Fibroblast of pulmonary artery (primary cell): Measurements from ENCODE around the gene ABHD14A.

Experiments used
- DNase-seq: peaks from one replicate; pipeline ENCODE4 v3.0.0-alpha.2; 2010; ENCODE audit warnings: low read depth
- H3K4me3 ChIP-seq: replicated peaks from 2 replicates; pipeline ENCODE4 v1.5.1; 2011; ENCODE audit warnings: low read depth, mild to moderate bottlenecking, control low read depth, low read length, moderate library complexity
- TF ChIP-seq, protein P1 (sequence below): IDR thresholded peaks from 2 replicates; pipeline ENCODE4 v1.5.1; 2011; ENCODE audit warnings: mild to moderate bottlenecking, control low read depth, low read length, inconsistent platforms; ENCODE audit errors: missing control alignments

Gene ABHD14A

DNA sequence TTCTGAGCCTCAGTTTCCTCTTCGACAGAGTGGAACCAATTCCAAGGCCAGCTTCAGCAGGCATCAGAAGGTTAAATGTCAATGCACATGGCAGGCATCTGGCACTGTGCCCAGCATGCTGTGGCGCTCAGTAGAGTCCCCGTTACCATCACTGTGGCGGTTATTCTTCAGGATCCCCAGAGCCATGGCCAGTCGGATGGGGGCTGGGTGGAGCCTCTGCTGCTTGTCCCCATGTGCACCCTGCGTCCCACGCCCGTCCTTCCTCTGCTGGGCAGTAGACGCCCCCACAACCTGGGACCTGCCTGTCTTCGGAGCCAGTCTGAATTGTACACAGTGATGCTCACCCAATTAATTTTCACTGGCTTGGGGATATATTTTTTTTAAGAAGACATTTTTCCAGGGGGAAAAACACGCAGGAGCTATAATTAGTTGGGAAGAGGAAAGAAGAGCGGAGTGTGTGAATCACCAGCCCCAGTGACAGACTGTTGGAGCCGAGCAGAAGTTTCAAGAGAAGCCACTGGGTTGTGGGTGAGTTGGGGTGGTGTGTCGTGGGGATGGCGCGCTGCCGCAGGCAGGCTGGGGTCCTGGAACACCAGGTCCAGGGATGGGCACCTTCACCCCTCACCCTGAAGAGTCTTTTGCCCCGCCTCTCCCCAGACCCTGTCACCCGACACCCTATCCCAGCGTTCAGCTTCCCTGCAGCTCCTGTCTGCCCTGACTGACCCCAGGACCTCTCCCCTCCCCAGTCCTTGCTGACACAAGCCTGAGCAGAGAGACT lies 47.6 kb downstream of the ABHD14A start:
- TF ChIP-seq, protein P1, sequence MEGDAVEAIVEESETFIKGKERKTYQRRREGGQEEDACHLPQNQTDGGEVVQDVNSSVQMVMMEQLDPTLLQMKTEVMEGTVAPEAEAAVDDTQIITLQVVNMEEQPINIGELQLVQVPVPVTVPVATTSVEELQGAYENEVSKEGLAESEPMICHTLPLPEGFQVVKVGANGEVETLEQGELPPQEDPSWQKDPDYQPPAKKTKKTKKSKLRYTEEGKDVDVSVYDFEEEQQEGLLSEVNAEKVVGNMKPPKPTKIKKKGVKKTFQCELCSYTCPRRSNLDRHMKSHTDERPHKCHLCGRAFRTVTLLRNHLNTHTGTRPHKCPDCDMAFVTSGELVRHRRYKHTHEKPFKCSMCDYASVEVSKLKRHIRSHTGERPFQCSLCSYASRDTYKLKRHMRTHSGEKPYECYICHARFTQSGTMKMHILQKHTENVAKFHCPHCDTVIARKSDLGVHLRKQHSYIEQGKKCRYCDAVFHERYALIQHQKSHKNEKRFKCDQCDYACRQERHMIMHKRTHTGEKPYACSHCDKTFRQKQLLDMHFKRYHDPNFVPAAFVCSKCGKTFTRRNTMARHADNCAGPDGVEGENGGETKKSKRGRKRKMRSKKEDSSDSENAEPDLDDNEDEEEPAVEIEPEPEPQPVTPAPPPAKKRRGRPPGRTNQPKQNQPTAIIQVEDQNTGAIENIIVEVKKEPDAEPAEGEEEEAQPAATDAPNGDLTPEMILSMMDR = no peak
- no peak for DNase-seq
- H3K4me3 ChIP-seq = no peak overlapping the region

DNA sequence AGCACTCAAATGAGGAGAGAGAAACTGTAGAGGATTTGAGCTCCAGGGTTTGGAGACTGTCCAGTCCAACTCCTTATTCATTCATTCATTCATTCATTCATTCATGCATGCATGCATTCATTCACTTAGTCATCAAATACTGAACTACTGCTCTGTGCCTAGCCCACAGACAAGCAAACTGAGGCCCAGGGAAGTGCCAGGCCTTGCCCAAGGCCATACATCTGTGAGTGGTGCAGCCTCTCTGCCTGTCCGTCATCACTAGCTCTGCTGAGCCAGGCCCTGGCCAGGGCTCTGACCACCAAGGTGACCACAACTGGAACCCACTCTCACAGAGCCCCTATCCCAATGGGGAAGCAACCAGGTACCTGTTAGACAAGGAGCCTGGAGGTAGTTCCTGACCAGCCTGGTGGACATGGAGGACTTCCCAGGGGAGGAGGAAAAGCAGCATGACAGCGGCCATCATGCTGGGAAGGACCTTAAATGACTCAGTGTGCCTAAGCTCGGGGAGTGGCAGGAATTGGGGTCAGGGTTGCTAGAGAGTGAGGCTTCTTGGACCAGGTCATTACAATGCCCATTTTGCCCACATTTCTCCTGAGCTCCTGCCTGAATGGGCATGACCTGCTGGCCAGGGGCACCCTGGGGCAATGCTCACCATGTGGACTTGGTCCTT lies 48.4 kb downstream of the ABHD14A start:
- H3K4me3 ChIP-seq = no peak overlapping the region
- no peak for DNase-seq
- TF ChIP-seq, protein P1 = no peak

DNA sequence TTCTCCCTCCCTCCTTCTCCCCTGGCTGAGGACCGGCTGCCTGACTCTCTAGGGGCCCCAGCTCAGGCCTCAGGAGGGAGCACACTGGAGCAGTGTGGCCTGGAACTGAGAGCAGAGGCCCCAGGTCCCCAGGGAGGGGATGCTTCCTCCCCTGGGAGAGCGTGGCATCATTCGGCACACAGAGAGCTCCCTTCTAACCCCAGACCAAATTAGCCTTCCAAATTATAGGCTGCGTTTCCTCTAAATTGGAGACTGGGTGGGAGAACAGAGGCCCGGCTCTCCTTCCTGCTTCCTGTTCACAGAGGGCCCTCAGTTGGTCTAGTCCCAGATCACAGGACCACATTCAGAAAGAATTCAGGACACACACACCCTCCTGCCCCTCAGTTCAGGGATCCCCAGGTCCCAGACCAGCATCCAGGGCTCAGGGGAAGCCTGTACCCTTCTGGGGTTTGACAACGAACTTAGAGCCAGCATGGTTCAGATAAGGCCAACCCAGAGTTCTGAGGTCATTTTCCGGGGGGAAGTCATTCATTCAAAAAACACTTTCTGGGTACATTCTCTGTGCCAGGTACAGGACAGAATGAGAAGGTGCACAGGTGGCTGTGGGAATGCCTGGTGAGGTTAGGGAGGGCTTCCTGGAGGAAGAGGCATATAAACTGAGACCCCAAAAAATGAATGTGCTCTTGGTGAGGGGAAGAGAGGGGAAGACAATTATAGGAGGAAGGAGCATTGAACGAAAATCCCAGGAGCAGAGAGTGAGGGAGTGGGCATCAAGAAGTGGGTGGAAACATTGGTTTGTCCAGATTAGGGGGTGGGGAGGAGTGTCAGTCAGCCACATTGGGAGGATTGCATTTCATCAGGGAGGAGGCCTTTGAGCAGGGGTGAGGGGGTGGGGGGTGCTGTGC lies 49.2 kb downstream of the ABHD14A start:
- TF ChIP-seq, protein P1 = no peak
- H3K4me3 ChIP-seq = no peak overlapping the region

DNA sequence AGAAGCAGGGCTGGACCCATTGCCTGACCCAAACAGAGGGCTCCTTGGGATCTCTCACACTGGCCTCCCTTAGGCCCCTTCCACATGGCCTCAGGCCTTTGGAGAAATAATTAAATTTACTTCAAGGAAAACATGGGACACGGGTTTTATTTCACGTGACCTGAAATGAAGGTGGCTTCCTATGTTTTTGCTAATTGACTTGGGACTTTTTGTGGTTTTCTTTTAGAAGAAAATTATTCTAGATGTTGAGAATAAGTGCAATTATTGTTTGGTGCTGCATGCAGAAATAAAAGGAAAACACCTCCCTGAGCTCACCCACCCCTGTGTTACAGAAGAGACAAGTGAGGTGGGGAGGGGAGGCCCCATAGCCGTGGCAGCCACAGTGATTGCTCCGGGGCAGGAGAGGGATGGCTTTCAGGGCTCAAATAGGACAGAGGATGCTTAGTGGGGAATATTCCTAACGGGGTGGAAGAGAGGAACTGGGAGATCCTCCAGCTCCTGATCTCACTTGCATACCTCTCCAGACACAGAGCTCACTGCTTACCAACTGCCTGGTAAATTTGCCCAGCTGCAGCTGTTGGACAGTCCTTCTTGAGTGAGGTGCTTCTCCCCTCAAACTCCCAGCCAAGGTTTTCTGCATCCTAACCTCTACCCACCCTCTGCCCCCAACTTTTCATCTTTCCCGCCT lies 50.0 kb downstream of the ABHD14A start:
- DNase-seq = no peak
- no peak overlapping the region for H3K4me3 ChIP-seq
- TF ChIP-seq, protein P1 = no peak

More for the DNA sequence above, 49.2 kb downstream of the ABHD14A start:
- DNase-seq = no peak

DNA sequence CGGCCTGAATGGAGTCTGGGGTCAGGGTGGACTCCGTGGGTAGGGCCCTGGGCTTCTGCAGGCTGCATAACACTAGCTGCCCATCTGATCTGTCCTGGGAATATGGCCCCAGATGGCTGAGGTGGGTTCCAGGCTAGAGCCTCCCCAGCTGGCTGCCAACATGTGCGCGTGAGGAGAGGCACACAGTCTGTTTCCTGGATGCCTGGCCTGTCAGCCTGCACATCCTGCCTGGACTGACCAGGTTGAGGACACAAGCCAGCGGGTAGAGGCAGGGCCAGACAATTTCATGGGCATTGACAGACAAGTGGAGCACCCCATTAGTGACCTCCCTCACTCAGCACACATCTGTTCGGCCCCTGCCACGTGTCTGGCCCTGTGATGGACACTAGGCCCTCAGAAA lies 50.6 kb downstream of the ABHD14A start:
- DNase-seq = no peak
- TF ChIP-seq, protein P1 = no peak
- no peak overlapping the region for H3K4me3 ChIP-seq

DNA sequence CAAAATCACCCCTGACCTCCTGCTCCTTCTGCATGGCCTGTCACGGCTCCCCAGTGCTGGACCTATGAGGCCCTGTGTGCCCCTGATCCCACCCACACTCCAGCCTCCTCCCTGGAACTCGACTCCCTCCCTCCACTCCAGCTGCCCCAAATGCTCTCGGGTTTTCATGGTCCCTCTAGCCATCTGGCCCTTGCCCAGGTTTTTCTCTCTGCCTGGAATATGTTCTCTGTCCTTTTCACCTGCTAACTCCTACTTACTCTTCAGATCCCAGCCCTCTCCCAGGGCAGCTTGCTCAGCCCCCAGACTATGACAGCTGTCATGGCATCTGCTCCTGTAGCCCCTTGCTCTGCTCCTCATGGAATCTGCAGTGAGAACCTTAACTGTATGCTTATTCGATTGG lies 51.2 kb downstream of the ABHD14A start:
- no peak for DNase-seq

More for the DNA sequence above, 51.2 kb downstream of the ABHD14A start:
- no peak overlapping the region for H3K4me3 ChIP-seq
- TF ChIP-seq, protein P1 = no peak
